Eye (tissue), 1 donor: ENCODE data around the gene VAV3.
"Not testable (repeated sequence)": the region's sequence is repeated elsewhere in the genome, so short reads cannot be mapped to it uniquely, and the experiment has no call there.

ENCODE experiments used
- DNase-seq: peaks from one replicate; pipeline ENCODE4 v3.0.0-alpha.2; 2015

Gene VAV3

DNA sequence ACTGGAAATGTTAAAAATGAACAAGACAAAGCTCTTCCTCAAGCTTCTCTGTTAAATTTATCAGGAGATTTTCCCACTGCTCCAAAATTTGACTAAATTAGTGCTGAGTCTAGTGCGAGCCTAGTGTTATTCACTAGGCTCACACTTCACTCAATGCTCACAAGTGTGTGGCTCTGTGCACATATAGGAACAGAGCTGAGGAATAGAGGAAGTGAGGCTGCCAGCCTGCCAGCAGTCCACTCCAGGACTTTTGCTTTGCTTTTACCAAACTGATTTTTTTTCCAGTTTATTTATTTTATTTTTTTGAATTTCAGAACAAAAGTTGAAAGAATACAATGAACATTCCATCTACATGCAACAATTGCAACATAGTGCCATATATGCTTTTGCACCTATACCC lies 87.2 kb downstream of the VAV3 start:
- no peak for DNase-seq

- DNase-seq = no peak
Measured at GRCh38 chr1:107877092-107877491, 87.9 kb downstream of the VAV3 start.

DNA sequence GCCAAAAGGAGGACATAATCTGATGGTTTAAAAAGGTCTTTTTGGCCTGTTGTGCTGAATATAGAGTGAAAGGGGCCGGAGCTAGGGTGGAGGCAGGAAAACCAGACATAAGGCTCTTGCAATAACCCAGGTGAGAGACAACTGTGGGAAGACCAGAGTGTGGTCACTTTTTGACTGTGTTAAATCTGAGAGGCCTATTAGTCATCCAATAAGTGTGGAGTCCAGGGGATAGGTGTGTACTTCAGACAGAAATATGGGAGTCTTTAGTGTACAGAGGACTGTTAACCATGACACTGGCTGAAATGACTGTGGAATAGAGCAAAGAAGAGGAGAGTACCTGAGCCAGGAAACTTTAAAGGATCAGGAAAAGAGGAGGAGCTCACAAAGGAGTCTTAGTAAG lies 89.3 kb downstream of the VAV3 start:
- DNase-seq = no peak

GRCh38 chr1:107874221-107874620 lies 90.8 kb downstream of the VAV3 start:
- no peak for DNase-seq

DNA sequence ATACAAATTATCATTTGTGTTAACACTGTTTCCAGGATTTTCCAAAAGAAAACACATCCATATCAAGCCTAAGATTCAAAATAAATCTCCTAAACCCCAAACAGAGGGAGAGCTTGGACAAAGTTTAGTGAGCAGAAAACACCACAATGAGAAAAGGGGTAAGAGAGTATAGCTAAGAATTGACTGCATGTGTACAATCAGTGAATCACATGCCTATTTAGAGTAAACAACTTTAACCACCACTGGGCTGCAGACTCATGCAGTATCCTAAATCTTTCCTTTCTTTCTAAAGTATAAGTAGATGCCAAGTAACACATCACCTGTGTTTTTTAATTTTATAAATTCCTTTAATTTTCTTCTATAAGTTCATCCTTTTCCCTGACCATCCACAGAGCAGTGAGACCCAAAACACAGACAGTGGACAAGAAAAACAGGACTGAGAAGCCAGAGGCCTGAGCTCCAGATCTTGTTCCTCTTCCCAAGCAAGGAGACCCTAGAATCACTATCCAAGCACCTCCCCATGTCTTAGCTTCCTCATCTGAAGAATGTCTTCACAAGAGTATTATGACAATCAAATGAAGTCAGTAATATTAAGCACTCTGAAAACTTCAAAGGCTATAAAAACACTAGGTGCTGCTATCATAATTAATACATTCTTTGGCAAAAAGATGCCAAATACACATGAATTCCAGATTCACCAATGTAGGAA lies 93.1 kb downstream of the VAV3 start:
- no peak for DNase-seq

GRCh38 chr1:107871259-107871658 lies 93.7 kb downstream of the VAV3 start:
- no peak for DNase-seq

DNA sequence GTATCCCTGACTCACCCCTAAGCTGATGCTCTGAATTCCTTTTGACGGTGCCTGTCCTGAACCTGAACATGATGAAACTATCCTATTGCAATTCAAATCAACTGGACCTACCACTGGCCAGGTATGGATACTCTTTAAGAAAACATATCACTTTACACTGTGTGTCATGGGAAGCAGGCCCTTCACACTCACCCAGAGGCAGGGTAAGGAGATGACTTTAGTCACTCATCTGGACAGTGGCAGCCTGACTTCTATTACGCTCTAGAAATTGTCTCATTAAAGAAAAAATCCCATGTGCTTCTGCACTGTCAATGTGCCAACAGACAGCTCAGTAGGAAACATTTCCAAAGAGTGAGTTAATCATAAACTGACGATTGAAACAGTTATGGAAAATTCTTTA lies 94.3 kb downstream of the VAV3 start:
- peak; percentile 12 for DNase-seq

GRCh38 chr1:107867897-107868296 lies 97.1 kb downstream of the VAV3 start:
- DNase-seq = no peak

- DNase-seq = peak; percentile 12
Measured at GRCh38 chr1:107867422-107867821, 97.6 kb downstream of the VAV3 start.

GRCh38 chr1:107866870-107867269 lies 98.1 kb downstream of the VAV3 start:
- DNase-seq = no peak

- DNase-seq = no peak
Measured at GRCh38 chr1:107865627-107866026, 99.4 kb downstream of the VAV3 start.

GRCh38 chr1:107863342-107863741 lies 101.6 kb downstream of the VAV3 start:
- no peak for DNase-seq

GRCh38 chr1:107862064-107862463 lies 102.9 kb downstream of the VAV3 start:
- DNase-seq = no peak

GRCh38 chr1:107858323-107858722 lies 106.7 kb downstream of the VAV3 start:
- DNase-seq = no peak

DNA sequence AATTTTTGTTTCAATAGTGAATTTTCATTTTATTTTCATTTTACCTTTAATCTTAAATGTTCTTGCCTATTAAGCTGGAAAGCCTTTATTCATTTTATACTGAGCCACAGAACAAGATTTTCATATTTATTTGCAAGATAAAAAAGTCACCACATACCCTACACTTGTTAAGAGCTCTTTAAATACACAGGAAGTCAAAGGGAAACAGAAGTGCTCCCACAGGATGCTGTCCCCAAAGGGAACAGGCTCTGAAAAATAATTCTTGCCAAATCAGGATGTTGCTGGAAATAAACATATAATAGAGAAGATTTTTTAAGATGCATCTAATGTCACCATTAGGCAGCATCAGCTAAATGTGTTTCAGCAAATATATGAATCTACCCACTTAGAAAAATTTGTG lies 113.6 kb downstream of the VAV3 start:
- no peak for DNase-seq

DNA sequence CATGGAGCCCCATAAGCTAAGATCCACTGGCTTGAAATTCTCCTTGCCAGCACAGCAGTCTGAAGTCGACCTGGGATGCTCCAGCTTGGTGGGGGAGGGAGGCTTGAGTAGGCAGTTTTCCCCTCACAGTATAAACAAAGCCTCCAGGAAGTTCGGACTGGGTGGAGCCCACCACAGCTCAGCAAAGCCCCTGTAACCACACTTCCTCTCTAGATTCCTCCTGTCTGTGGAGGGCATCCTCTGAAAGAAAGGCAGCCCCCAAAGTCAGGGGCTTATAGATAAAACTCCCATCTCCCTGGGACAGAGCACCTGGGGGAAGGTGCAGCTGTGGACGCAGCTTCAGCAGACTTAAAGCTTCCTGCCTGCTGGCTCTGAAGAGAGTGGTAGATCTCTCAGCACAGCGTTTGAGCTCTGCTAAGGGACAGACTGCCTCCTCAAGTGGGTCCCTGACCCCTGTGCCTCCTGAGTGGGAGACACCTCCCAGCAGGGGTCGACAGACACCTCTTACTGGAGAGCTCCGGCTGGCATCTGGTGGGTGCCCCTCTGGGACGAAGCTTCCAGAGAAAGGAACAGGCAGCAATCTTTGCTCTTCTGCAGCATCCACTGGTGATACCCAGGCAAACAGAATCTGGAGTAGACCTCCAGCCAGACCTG lies 120.3 kb downstream of the VAV3 start:
- not testable (repeated sequence) for DNase-seq

DNA sequence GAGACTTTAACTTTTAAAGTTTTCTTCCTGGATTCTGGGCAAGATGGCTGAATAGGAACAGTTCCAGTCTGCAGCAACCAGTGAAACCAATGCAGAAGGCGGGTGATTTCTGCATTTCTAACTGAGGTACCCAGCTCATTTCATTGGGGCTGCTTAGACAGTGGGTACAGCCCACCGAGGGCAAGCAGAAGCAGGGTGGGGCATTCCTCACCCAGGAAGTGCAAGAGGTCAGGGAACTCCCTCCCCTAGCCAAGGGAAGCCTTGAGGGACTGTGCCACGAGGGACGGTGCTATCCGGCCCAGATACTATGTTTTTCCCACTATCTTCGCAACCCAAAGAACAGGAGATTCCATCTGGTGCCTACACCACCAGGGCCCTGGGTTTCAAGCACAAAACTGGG lies 121.0 kb downstream of the VAV3 start:
- no peak for DNase-seq

GRCh38 chr1:107842241-107842640 lies 122.7 kb downstream of the VAV3 start:
- DNase-seq = no peak

GRCh38 chr1:107840725-107841124 lies 124.3 kb downstream of the VAV3 start:
- DNase-seq = no peak

DNA sequence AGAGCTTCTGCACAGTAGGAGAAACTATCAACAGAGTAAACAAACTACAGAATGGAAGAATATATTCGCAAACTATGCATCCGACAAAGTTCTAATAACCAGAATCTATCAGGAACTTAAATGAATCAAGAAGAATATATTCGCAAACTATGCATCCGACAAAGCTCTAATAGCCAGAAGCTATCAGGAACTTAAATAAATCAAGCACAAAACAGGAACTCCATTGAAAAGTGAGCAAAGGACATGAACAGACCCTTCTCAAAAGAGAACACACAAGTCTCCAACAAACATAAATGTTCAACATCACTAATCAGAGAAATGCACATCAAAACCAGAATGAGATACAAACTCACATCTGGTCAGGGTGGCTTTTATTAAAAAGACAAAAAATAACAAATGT lies 126.9 kb downstream of the VAV3 start:
- no peak for DNase-seq

- DNase-seq = no peak
Measured at GRCh38 chr1:107835151-107835670, 129.8 kb downstream of the VAV3 start.

- DNase-seq = no peak
Measured at GRCh38 chr1:107833061-107833460, 131.9 kb downstream of the VAV3 start.

- DNase-seq = no peak
Measured at GRCh38 chr1:107831921-107832320, 133.1 kb downstream of the VAV3 start.

GRCh38 chr1:107830526-107830925 lies 134.5 kb downstream of the VAV3 start:
- DNase-seq = no peak

DNA sequence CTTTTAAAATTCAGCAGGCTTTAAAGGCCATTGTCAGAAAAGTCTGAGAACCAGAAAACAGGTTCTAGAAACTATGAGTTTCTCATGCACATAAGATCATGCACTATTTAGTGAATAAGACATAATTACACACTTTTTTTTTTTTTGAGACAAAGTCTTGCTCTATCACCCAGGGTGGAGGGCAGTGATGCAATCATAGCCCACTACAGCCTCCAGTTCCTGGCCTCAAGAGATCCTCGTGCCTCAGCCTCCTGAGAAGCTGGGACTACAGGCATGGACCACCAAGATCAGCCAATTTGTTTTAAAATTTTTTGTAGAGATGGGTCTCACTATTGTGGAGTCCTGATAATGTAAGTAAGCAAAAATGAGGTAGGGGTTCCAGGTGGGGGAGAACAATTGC lies 134.9 kb downstream of the VAV3 start:
- DNase-seq = no peak
